Neural cell (in vitro differentiated cells): ENCODE results near the gene TPD52L1. TPM values are rescaled to one million over a fixed set of nuclear protein-coding genes. Genes with fewer than 3 reads are reported as not detected.

Source experiments
- H2AFZ ChIP-seq: fragments of 200-600, 300-800 bp; sonication (generic), shearing (Covaris generic); 2 replicates; pipeline ENCODE4 v1.6.0; 2014; ENCODE audit warnings: low read depth, mild to moderate bottlenecking, antibody characterized with exemption, low read length, moderate library complexity
- H3F3A ChIP-seq: fragments of 200-600 bp; shearing (Covaris generic); 2 replicates; pipeline ENCODE4 v1.6.1; 2016; ENCODE audit warnings: mild to moderate bottlenecking, moderate library complexity, mixed read lengths, antibody characterized with exemption, low read length; ENCODE audit not compliant: insufficient read depth, poor library complexity, severe bottlenecking
- H3K27ac ChIP-seq: fragments of 200-600, 300-800 bp; sonication (generic), shearing (Covaris generic); 2 replicates; pipeline ENCODE4 v1.5.1; 2014; ENCODE audit warnings: mild to moderate bottlenecking, low read length, moderate library complexity
- H3K27me3 ChIP-seq: fragments of 300-800, 200-600 bp; sonication (generic), shearing (Covaris generic); 2 replicates; pipeline ENCODE4 v1.6.0; 2014; ENCODE audit warnings: mild to moderate bottlenecking, low read depth, low read length, moderate library complexity; ENCODE audit not compliant: insufficient read depth
- H3K36me3 ChIP-seq: fragments of 300-800, 200-600 bp; sonication (generic), shearing (Covaris generic); 2 replicates; pipeline ENCODE4 v1.5.1; 2014; ENCODE audit warnings: mild to moderate bottlenecking, antibody characterized with exemption, low read length, moderate library complexity; ENCODE audit not compliant: insufficient read depth
- H3K4me2 ChIP-seq: fragments of 300-800, 200-600 bp; sonication (generic), shearing (Covaris generic); 2 replicates; pipeline ENCODE4 v1.6.0; 2014; ENCODE audit warnings: mild to moderate bottlenecking, low read length
- H3K4me3 ChIP-seq: fragments of 300-800, 200-600 bp; sonication (generic), shearing (Covaris generic); 2 replicates; pipeline ENCODE4 v1.5.1; 2014; ENCODE audit warnings: mild to moderate bottlenecking, low read length, moderate library complexity
- H3K79me2 ChIP-seq: fragments of 200-600 bp; shearing (Covaris generic); replicated peaks from 2 replicates; pipeline ENCODE4 v1.6.0; 2014; ENCODE audit warnings: mild to moderate bottlenecking, low read length, moderate library complexity; ENCODE audit not compliant: insufficient read depth
- H3K9ac ChIP-seq: fragments of 300-800, 200-600 bp; sonication (generic), shearing (Covaris generic); 2 replicates; pipeline ENCODE4 v1.6.1; 2016; ENCODE audit warnings: mild to moderate bottlenecking, low read length, mixed read lengths
- H3K9me2 ChIP-seq: fragments of 200-600 bp; shearing (Covaris generic); 2 replicates; pipeline ENCODE4 v1.6.1; 2016; ENCODE audit warnings: mild to moderate bottlenecking, low read length, mixed read lengths; ENCODE audit not compliant: insufficient read depth
- H3K9me3 ChIP-seq: fragments of 200-600, 300-800 bp; sonication (generic), shearing (Covaris generic); 2 replicates; pipeline ENCODE4 v1.6.1; 2016; ENCODE audit warnings: mild to moderate bottlenecking, mixed run types, low read length, moderate library complexity, mixed read lengths
- H4K20me1 ChIP-seq: fragments of 200-600 bp; shearing (Covaris generic); 2 replicates; pipeline ENCODE4 v1.6.1; 2016; ENCODE audit warnings: mild to moderate bottlenecking, mixed run types; ENCODE audit not compliant: insufficient read depth
- CTCF ChIP-seq: fragments of 450-650 bp; IDR thresholded peaks from 2 replicates; pipeline ENCODE4 v1.5.1; 2014; ENCODE audit warnings: antibody characterized with exemption, mild to moderate bottlenecking, moderate library complexity; ENCODE audit not compliant: poor library complexity, severe bottlenecking
- EP300 ChIP-seq: fragments of 450-650 bp; conservative IDR thresholded peaks from 2 replicates; pipeline ENCODE4 v1.6.1; 2014; ENCODE audit warnings: antibody characterized with exemption, mild to moderate bottlenecking, moderate library complexity; ENCODE audit not compliant: poor library complexity, severe bottlenecking
- EZH2 ChIP-seq: fragments of 200-600, 300-800 bp; shearing (Covaris generic), sonication (generic); IDR thresholded peaks from 2 replicates; pipeline ENCODE4 v1.6.1; 2014; ENCODE audit warnings: antibody characterized with exemption, low read length, borderline replicate concordance, mild to moderate bottlenecking; ENCODE audit not compliant: insufficient read depth, poor library complexity, severe bottlenecking
- MXI1 ChIP-seq: fragments of 450-650 bp; conservative IDR thresholded peaks from 2 replicates; pipeline ENCODE4 v1.6.1; 2014; ENCODE audit warnings: antibody characterized with exemption, mild to moderate bottlenecking; ENCODE audit not compliant: poor library complexity, severe bottlenecking
- POLR2AphosphoS5 ChIP-seq: IDR thresholded peaks from 2 replicates; pipeline ENCODE4 v1.6.1; 2012
- RAD21 ChIP-seq: fragments of 450-650 bp; conservative IDR thresholded peaks from 2 replicates; pipeline ENCODE4 v1.6.1; 2014; ENCODE audit warnings: antibody characterized with exemption, mild to moderate bottlenecking, moderate library complexity
- REST ChIP-seq: IDR thresholded peaks from 2 replicates; pipeline ENCODE4 v1.6.1; 2012; ENCODE audit warnings: borderline replicate concordance
- SMC3 ChIP-seq: fragments of 450-650 bp; conservative IDR thresholded peaks from 2 replicates; pipeline ENCODE4 v1.6.1; 2014; ENCODE audit warnings: antibody characterized with exemption, mild to moderate bottlenecking, moderate library complexity; ENCODE audit not compliant: poor library complexity
- TAF1 ChIP-seq: IDR thresholded peaks from 2 replicates; pipeline ENCODE4 v1.6.1; 2012; ENCODE audit warnings: low read depth
- polyA plus RNA-seq: library from polyadenylated mRNA; depleted of rRNA; stranded (reverse); fragments of >200 nt; gene quantifications from 2 replicates; pipeline ENCODE4 v1.2.3, GENCODE V29; 2014

TPD52L1 gene
- polyA plus RNA-seq, 1 donor from 2014 or later, result 8.9 TPM

- Histone ChIP-seq H3K9me3 (no peaks in the 10 kb centered on the region), H3K9ac (no peak overlapping the region), H3K4me3 (no peak overlapping the region), H3K4me2 (no peak overlapping the region), H3K36me3 (no peaks in the 10 kb centered on the region), H3K27ac (no peak overlapping the region), H2AFZ (no peak overlapping the region), H3K9me2 (no peaks in the 10 kb centered on the region), H3K79me2 (no peaks in the 10 kb centered on the region), H3F3A (no peaks in the 10 kb centered on the region), H4K20me1 (no peaks in the 10 kb centered on the region), H3K27me3 (no peaks in the 10 kb centered on the region)
- TF ChIP-seq POLR2AphosphoS5, result no peak
- no peak for TF ChIP-seq REST
- TF ChIP-seq RAD21, result no peak
- TF ChIP-seq MXI1, result no peak
- no peak for TF ChIP-seq TAF1
- no peak for TF ChIP-seq EZH2
- TF ChIP-seq EP300, result no peak
- TF ChIP-seq SMC3, result no peak
- no peak for TF ChIP-seq CTCF
Measured at GRCh38 chr6:125231133-125231532, 77.6 kb downstream of the TPD52L1 start.

- no peak for TF ChIP-seq RAD21
- no peak for TF ChIP-seq EP300
- no peak for TF ChIP-seq REST
- TF ChIP-seq EZH2, result no peak
- no peak for TF ChIP-seq CTCF
- no peak for TF ChIP-seq POLR2AphosphoS5
- TF ChIP-seq TAF1, result no peak
- no peak for TF ChIP-seq MXI1
- TF ChIP-seq SMC3, result no peak
- no peaks in the 10 kb centered on the region for H3F3A ChIP-seq
- H3K36me3 ChIP-seq, result no peaks in the 10 kb centered on the region
- H3K9ac ChIP-seq, result no peak overlapping the region
- H3K79me2 ChIP-seq, result no peaks in the 10 kb centered on the region
- H3K27ac ChIP-seq, result no peak overlapping the region
- no peaks in the 10 kb centered on the region for H3K9me2 ChIP-seq
- H4K20me1 ChIP-seq, result no peaks in the 10 kb centered on the region
- H3K4me2 ChIP-seq, result no peak overlapping the region
- no peaks in the 10 kb centered on the region for H3K9me3 ChIP-seq
- no peak overlapping the region for H2AFZ ChIP-seq
- no peaks in the 10 kb centered on the region for H3K27me3 ChIP-seq
- no peak overlapping the region for H3K4me3 ChIP-seq
Measured at GRCh38 chr6:125231574-125232343, 78.2 kb downstream of the TPD52L1 start.
